ENCODE data around the gene CRABP2. TPM values are rescaled to one million over a fixed set of nuclear protein-coding genes. Genes with fewer than 3 reads are reported as not detected.

The CRABP2 gene
- total RNA-seq, 1 donor from 2014 or later: 0.55 TPM

DNA sequence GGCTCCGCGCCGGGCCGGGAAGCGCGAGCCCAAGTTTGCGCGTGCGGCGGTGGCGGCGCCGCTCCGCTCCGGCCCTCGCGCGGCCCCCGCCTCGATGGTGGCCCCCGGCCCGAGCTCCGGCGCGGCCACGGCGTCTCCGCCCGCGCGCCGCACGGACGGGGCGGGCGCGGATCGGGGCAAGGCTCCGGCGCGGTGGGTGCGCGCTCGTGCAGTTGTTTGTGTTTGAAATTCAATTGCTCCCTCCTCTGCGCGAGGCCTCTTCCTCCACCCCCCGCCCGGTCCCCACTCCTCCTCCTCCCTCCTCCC is 46.0 kb upstream of the CRABP2 start, which contains the start of gene HDGF:
Gene HDGF (minus strand): TSS at position 225 of the 306 bp plus-strand sequence. CDS start 246 bp downstream, outside the sequence.
- Mint-ChIP-seq H3K36me3 (ENCODE audit: low read depth) (peaks cover 4% of the 10 kb centered on the region), H3K9me3 (no peaks in the 10 kb centered on the region), H3K27ac (peak within 1 kb of the TSS; percentile 92), H3K4me3 (peak within 1 kb of the TSS; percentile 93), H3K4me1 (peaks cover 67% of the 10 kb centered on the region), H3K27me3 (no peaks in the 10 kb centered on the region)
- ChIA-PET POLR2A (interaction anchor here (0.5 to 4.1 kb wide), 20 partner anchors 10 to 1287 kb away, joined by 3 to 91 read pairs (median 7); partner anchors contain the start of genes CRABP2, ISG20L2, MEF2D and METTL25B), CTCF (interaction anchor here (1.3 to 2.3 kb wide), 5 partner anchors 10 to 62 kb away, joined by 3 to 16 read pairs (median 7); partner anchors contain the start of genes ISG20L2, METTL25B and MRPL24)
- peak; percentile 58 for DNase-seq
- ATAC-seq (ENCODE audit: low read depth): no peak
- TF ChIP-seq, protein P1, sequence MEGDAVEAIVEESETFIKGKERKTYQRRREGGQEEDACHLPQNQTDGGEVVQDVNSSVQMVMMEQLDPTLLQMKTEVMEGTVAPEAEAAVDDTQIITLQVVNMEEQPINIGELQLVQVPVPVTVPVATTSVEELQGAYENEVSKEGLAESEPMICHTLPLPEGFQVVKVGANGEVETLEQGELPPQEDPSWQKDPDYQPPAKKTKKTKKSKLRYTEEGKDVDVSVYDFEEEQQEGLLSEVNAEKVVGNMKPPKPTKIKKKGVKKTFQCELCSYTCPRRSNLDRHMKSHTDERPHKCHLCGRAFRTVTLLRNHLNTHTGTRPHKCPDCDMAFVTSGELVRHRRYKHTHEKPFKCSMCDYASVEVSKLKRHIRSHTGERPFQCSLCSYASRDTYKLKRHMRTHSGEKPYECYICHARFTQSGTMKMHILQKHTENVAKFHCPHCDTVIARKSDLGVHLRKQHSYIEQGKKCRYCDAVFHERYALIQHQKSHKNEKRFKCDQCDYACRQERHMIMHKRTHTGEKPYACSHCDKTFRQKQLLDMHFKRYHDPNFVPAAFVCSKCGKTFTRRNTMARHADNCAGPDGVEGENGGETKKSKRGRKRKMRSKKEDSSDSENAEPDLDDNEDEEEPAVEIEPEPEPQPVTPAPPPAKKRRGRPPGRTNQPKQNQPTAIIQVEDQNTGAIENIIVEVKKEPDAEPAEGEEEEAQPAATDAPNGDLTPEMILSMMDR (IDR thresholded peaks at IDR 0.05): no peak
- intact Hi-C loops (cut with micrococcal nuclease): loop anchor here (1.0 to 5.0 kb wide), 5 partner anchors 10 to 294 kb away; partner anchors contain the start of genes ISG20L2, METTL25B, MRPL24 and PRCC

DNA sequence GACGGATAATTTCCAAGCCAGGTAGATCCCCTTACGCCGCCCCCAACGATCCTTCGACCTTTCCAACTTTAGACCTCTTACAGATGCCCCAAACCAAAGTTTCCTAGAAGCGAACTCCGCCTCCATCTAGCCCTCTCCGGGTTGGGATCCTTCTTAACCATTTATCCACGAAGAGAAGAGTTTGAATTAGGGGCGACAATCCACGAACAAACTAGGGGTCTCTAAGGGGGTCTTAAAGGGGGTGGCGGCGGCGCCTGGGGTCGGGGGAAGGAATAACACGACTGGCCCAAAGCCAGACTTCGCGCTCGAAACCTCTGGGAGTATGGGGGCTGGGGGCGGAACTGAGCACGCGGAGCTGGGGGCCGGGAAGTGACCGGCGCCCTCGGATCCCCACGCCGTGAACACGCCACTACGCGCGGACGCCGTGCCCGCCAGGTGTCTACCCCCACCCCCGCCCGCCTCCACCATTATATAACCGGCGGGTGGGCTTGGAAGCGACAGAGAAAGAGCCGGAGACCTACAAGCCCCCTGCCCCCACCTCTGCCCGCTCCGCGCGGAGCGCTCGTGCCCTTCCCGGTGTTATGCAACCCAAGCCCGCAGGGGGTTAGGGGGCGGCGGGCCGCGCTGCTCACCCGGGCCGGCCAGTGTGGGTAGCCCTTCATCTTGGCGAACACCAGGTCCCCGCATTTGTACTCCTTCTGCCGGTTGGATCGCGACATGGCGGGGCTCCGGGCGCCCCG is 45.5 kb upstream of the CRABP2 start:
- no peaks in the 10 kb centered on the region for H3K27me3 Mint-ChIP-seq
- peak; percentile 20 for ATAC-seq (ENCODE audit: low read depth)
- POLR2A ChIA-PET: interaction anchor here (0.5 to 4.1 kb wide), 11 partner anchors 9 to 817 kb away, joined by 3 to 91 read pairs (median 10); partner anchors contain the start of genes CRABP2, ISG20L2, MEF2D and METTL25B
- H3K27ac Mint-ChIP-seq: peak overlapping the region; percentile 85
- peaks cover 71% of the 10 kb centered on the region for H3K4me1 Mint-ChIP-seq
- H3K36me3 Mint-ChIP-seq (ENCODE audit: low read depth): peaks cover 6% of the 10 kb centered on the region
- peak overlapping the region; percentile 90 for H3K4me3 Mint-ChIP-seq
- no peaks in the 10 kb centered on the region for H3K9me3 Mint-ChIP-seq
- DNase-seq: no peak
- TF ChIP-seq, protein P1 (IDR thresholded peaks at IDR 0.05): no peak
- intact Hi-C loops (cut with micrococcal nuclease): loop anchor here (1.0 to 5.0 kb wide), 5 partner anchors 10 to 294 kb away; partner anchors contain the start of genes ISG20L2, METTL25B, MRPL24 and PRCC
- CTCF ChIA-PET: interaction anchor here (1.8 to 2.3 kb wide), 4 partner anchors 10 to 61 kb away, joined by 7 to 16 read pairs (median 10); partner anchors contain the start of genes ISG20L2, METTL25B and MRPL24

- TF ChIP-seq, protein P1 (IDR thresholded peaks at IDR 0.05): no peak
- DNase-seq (no peak), ATAC-seq (ENCODE audit: low read depth) (no peak)
- Mint-ChIP-seq H3K27ac (peak overlapping the region; percentile 85), H3K4me3 (peak overlapping the region; percentile 90), H3K36me3 (ENCODE audit: low read depth) (peaks cover 12% of the 10 kb centered on the region), H3K27me3 (no peaks in the 10 kb centered on the region), H3K4me1 (peaks cover 70% of the 10 kb centered on the region), H3K9me3 (no peaks in the 10 kb centered on the region)
- POLR2A ChIA-PET: interaction anchor here (0.6 to 4.1 kb wide), 6 partner anchors 8 to 1660 kb away, joined by 3 to 91 read pairs (median 42); partner anchors contain the start of genes ISG20L2, MEF2D, METTL25B and MRPL24
- intact Hi-C loops (cut with micrococcal nuclease): loop anchor here (5.0 kb wide), 1 partner anchor 293 kb away; no protein-coding TSS in a partner anchor
- CTCF ChIA-PET: interaction anchor here (2.0 to 2.3 kb wide), 2 partner anchors 9 to 24 kb away, joined by 14 to 16 read pairs; partner anchors contain the start of gene MRPL24
Observed at GRCh38 chr1:156750191-156750672, 44.8 kb upstream of the CRABP2 start.

- CTCF ChIA-PET: no interaction called here
- peaks cover 19% of the 10 kb centered on the region for H3K36me3 Mint-ChIP-seq (ENCODE audit: low read depth)
Observed at GRCh38 chr1:156749419-156750118, 44.2 kb upstream of the CRABP2 start.

More at GRCh38 chr1:156749419-156750118, 44.2 kb upstream of the CRABP2 start:
- H3K4me1 Mint-ChIP-seq: peaks cover 66% of the 10 kb centered on the region
- TF ChIP-seq, protein P1 (IDR thresholded peaks at IDR 0.05): no peak
- H3K9me3 Mint-ChIP-seq: no peaks in the 10 kb centered on the region
- H3K27me3 Mint-ChIP-seq: no peaks in the 10 kb centered on the region
- intact Hi-C loops (cut with micrococcal nuclease): loop anchor here (5.0 kb wide), 1 partner anchor 292 kb away; no protein-coding TSS in a partner anchor
- peak overlapping the region; percentile 90 for H3K4me3 Mint-ChIP-seq
- ATAC-seq (ENCODE audit: low read depth): no peak
- POLR2A ChIA-PET: interaction anchor here (0.6 to 4.1 kb wide), 2 partner anchors 8 to 1660 kb away, joined by 3 to 91 read pairs; partner anchors contain the start of gene MRPL24
- no peak for DNase-seq
- H3K27ac Mint-ChIP-seq: peak overlapping the region; percentile 85

All from activated B cell treated with CpG ODN at 0.5 μM for 24 hours (primary cell).